ENCODE results near the gene ZBTB2. TPM values are rescaled to one million over a fixed set of nuclear protein-coding genes. Genes with fewer than 3 reads are reported as not detected.
A peak's percentile ranks its signal among the peaks of the same experiment; 100 is the strongest.

Gene ZBTB2
- total RNA-seq, 6 donors from 2014 or later: 4.2 to 18.5 (median 10.9) TPM

GRCh38 chr6:151340219-151340978, 51.0 kb downstream of the ZBTB2 start:
- no peaks in the 10 kb centered on the region for H3K9me3 ChIP-seq
- 86 to 87% methylated on average over 14 to 15 of the region's 15 CpGs for WGBS, 2 donors
- no peak overlapping the region for H3K27ac ChIP-seq
- ATAC-seq (ENCODE audit: low FRiP score in 2 of 2) (no peak), DNase-seq (no peak)
- no peak overlapping the region for H3K4me3 ChIP-seq
- H3K27me3 ChIP-seq: no peaks in the 10 kb centered on the region
- TF ChIP-seq EP300 (IDR thresholded peaks at IDR 0.05) (no peak), POLR2AphosphoS5 (IDR thresholded peaks at IDR 0.05) (no peak), CTCF (IDR thresholded peaks at IDR 0.05) (no peak), POLR2A (IDR thresholded peaks at IDR 0.05) (no peak)
- peaks cover 0 to 4% (median 0%) of the 10 kb centered on the region in 4 donors for H3K36me3 ChIP-seq
- H3K4me1 ChIP-seq: no peaks in the 10 kb centered on the region

- ATAC-seq (ENCODE audit: low FRiP score in 2 of 2) (no peak), DNase-seq (no peak)
- 85 to 90% methylated on average over 4 of the region's 4 CpGs for WGBS, 2 donors
- Histone ChIP-seq H3K27ac (no peak overlapping the region), H3K9me3 (no peaks in the 10 kb centered on the region), H3K4me1 (peaks cover 0 to 4% (median 0%) of the 10 kb centered on the region in 4 donors), H3K36me3 (peaks cover 0 to 4% (median 0%) of the 10 kb centered on the region in 4 donors), H3K27me3 (no peaks in the 10 kb centered on the region), H3K4me3 (no peak overlapping the region)
- TF ChIP-seq POLR2AphosphoS5 (IDR thresholded peaks at IDR 0.05) (no peak), POLR2A (IDR thresholded peaks at IDR 0.05) (no peak), EP300 (IDR thresholded peaks at IDR 0.05) (no peak), CTCF (IDR thresholded peaks at IDR 0.05) (no peak)
Measured at GRCh38 chr6:151339369-151339768, 52.0 kb downstream of the ZBTB2 start.

- no peaks in the 10 kb centered on the region for H3K27me3 ChIP-seq
- no peak overlapping the region for H3K27ac ChIP-seq
- WGBS, 2 donors: 93 to 95% methylated on average over 11 of the region's 11 CpGs
- peaks cover 0 to 4% (median 0%) of the 10 kb centered on the region in 4 donors for H3K36me3 ChIP-seq
- H3K4me3 ChIP-seq: no peak overlapping the region
- DNase-seq (no peak), ATAC-seq (ENCODE audit: low FRiP score in 2 of 2) (no peak)
- H3K9me3 ChIP-seq: no peaks in the 10 kb centered on the region
- peaks cover 0 to 4% (median 0%) of the 10 kb centered on the region in 4 donors for H3K4me1 ChIP-seq
- TF ChIP-seq POLR2A (IDR thresholded peaks at IDR 0.05) (no peak), CTCF (IDR thresholded peaks at IDR 0.05) (no peak), POLR2AphosphoS5 (IDR thresholded peaks at IDR 0.05) (no peak), EP300 (IDR thresholded peaks at IDR 0.05) (no peak)
Measured at GRCh38 chr6:151338651-151339200, 52.6 kb downstream of the ZBTB2 start.

GRCh38 chr6:151335930-151336329, 55.4 kb downstream of the ZBTB2 start:
- Histone ChIP-seq H3K27me3 (no peaks in the 10 kb centered on the region), H3K9me3 (no peaks in the 10 kb centered on the region), H3K27ac (no peak overlapping the region), H3K4me3 (no peak overlapping the region), H3K36me3 (no peaks in the 10 kb centered on the region), H3K4me1 (peaks cover 0 to 4% (median 0%) of the 10 kb centered on the region in 4 donors)
- ATAC-seq (ENCODE audit: low FRiP score in 2 of 2) (no peak), DNase-seq (no peak)
- TF ChIP-seq POLR2A (IDR thresholded peaks at IDR 0.05): no peak

- Histone ChIP-seq H3K4me1 (peaks cover 10 to 18% (median 10%) of the 10 kb centered on the region in 4 donors), H3K9me3 (no peaks in the 10 kb centered on the region), H3K27me3 (no peaks in the 10 kb centered on the region), H3K36me3 (no peaks in the 10 kb centered on the region), H3K4me3 (no peak overlapping the region), H3K27ac (no peak overlapping the region)
- DNase-seq (no peak), ATAC-seq (ENCODE audit: low FRiP score in 2 of 2) (peak in 1 of 2 donors; percentile 5)
- WGBS, 2 donors: 74 to 84% methylated on average over 6 of the region's 6 CpGs
- no peak for TF ChIP-seq POLR2AphosphoS5 (IDR thresholded peaks at IDR 0.05)
- no peak for TF ChIP-seq EP300 (IDR thresholded peaks at IDR 0.05)
- no peak for TF ChIP-seq POLR2A (IDR thresholded peaks at IDR 0.05)
- no peak for TF ChIP-seq CTCF (IDR thresholded peaks at IDR 0.05)
Measured at GRCh38 chr6:151330130-151330696, 61.1 kb downstream of the ZBTB2 start.

Data from upper lobe of left lung (tissue), 6 donors.